Measurements from ENCODE around the gene H3-3A.

Gene H3-3A

DNA sequence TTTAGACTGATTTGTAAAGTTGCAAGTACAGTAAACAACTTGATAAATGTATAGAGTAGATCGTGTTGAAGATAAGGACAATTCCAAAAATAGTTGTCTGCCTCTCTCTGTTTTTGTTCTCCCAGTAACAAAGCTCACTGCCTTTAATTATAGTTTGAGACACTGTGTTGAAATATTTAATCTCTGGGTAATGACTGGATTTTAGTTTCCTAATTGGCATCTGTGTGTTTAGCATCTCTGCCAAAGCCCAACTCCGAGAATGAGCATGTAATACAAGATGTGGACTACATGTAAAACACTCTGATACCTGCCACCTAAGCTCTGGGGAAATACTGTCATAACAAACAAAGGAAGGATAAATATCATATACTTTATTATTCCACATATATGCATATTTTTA lies 35.7 kb upstream of the H3-3A start:
- no peak for DNase-seq
- TF ChIP-seq, protein P1, sequence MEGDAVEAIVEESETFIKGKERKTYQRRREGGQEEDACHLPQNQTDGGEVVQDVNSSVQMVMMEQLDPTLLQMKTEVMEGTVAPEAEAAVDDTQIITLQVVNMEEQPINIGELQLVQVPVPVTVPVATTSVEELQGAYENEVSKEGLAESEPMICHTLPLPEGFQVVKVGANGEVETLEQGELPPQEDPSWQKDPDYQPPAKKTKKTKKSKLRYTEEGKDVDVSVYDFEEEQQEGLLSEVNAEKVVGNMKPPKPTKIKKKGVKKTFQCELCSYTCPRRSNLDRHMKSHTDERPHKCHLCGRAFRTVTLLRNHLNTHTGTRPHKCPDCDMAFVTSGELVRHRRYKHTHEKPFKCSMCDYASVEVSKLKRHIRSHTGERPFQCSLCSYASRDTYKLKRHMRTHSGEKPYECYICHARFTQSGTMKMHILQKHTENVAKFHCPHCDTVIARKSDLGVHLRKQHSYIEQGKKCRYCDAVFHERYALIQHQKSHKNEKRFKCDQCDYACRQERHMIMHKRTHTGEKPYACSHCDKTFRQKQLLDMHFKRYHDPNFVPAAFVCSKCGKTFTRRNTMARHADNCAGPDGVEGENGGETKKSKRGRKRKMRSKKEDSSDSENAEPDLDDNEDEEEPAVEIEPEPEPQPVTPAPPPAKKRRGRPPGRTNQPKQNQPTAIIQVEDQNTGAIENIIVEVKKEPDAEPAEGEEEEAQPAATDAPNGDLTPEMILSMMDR (IDR thresholded peaks at IDR 0.05; ENCODE audit: low read depth, low read length) = no peak
- no peak overlapping the region for H3K4me3 ChIP-seq (ENCODE audit: low read depth, low read length)
- H3K27me3 ChIP-seq = no peaks in the 10 kb centered on the region
- no peaks in the 10 kb centered on the region for H3K9me3 ChIP-seq
- H3K4me1 ChIP-seq = no peaks in the 10 kb centered on the region
- no peaks in the 10 kb centered on the region for H3K36me3 ChIP-seq

DNA sequence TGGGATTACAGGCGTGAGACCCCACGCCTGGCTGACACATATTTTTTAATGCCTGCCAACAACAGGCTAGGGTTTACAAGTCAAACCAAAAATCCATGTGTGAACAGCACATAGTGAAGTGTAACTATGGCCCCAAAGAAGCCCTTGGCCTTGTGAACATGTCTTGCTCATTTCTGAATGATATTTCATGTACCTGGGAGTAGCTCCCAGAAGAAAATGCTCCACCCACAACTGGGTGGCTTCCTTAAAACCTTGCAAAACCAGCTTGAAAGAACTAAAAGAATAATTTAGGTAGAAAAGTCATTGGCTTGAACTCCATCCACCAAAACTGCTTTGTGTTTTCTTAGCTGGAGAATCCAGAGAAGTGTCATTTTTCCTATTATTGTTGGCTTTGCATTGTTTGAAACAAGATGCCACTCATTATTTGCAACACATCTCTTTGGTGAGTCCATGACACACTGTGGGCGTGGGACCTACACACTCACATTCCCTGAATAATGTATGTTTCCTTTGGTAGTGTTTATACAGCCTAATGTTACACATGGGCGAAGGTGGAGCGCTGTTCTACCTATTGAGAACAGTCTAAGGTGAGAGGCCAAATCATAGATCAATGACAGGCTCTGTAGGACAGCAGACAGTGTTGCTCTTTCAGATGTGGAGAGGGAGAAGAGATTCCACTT lies 34.8 kb upstream of the H3-3A start:
- no peaks in the 10 kb centered on the region for H3K36me3 ChIP-seq
- no peaks in the 10 kb centered on the region for H3K4me1 ChIP-seq
- DNase-seq = no peak
- TF ChIP-seq, protein P1 (IDR thresholded peaks at IDR 0.05; ENCODE audit: low read depth, low read length) = no peak
- H3K9me3 ChIP-seq = no peaks in the 10 kb centered on the region
- H3K4me3 ChIP-seq (ENCODE audit: low read depth, low read length) = no peak overlapping the region
- no peaks in the 10 kb centered on the region for H3K27me3 ChIP-seq

DNA sequence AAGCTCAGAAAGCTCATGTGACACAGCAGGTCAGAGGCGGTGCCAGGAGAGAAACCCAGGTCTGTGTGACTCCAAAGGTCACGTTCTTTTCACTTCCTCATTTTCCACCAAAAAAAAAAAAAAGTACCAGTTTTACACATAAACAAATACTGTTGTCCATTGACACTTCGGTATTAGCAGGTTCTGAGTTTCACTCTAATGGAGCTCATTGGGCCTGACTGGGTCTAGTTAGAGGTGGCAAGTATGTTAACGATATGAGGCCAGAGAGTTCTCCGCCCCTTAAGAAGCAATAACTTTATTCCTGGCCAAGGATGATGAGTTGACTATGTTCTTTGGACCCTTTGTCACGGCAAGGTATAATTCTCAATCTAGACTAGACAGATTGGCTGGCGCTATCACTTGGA lies 33.4 kb upstream of the H3-3A start:
- Histone ChIP-seq H3K36me3 (no peaks in the 10 kb centered on the region), H3K4me3 (ENCODE audit: low read depth, low read length) (no peak overlapping the region), H3K9me3 (no peaks in the 10 kb centered on the region), H3K4me1 (no peaks in the 10 kb centered on the region), H3K27me3 (no peaks in the 10 kb centered on the region)
- TF ChIP-seq, protein P1 (IDR thresholded peaks at IDR 0.05; ENCODE audit: low read depth, low read length) = no peak
- DNase-seq = no peak

DNA sequence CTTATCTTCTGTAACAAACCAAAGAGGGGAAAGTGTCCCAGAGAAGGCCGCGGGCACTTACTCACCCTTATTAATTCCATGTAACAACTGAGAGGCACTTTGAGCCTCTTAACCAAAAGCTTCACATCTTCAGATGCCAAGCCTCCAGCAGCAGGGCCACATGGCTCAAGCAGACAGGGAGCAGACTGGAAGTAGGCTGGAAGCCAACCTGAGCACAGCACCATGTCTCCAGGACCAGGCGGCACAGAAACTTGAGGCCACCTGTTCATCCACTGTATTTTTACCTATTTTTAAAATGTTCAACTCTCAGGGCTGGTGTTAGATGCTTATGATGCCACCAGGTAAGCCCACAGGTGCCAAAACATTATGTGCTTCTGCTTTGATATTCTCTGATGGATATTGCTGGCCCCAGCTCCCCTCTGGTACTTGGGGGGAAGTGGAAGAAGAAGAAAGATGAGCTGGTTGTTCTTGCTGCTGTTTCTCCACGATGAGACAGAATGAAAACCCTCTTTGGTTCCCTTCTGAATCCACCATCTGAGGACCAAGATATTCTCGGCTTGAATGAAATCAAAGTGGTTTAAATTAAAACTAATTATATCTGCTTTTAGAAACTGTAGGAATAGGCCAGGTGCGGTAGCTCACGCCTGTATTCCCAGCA lies 32.8 kb upstream of the H3-3A start:
- TF ChIP-seq, protein P1 (IDR thresholded peaks at IDR 0.05; ENCODE audit: low read depth, low read length) = no peak
- DNase-seq = peak; percentile 12
- H3K36me3 ChIP-seq = no peaks in the 10 kb centered on the region
- H3K9me3 ChIP-seq = no peaks in the 10 kb centered on the region
- no peaks in the 10 kb centered on the region for H3K4me1 ChIP-seq
- no peaks in the 10 kb centered on the region for H3K27me3 ChIP-seq
- no peak overlapping the region for H3K4me3 ChIP-seq (ENCODE audit: low read depth, low read length)

DNA sequence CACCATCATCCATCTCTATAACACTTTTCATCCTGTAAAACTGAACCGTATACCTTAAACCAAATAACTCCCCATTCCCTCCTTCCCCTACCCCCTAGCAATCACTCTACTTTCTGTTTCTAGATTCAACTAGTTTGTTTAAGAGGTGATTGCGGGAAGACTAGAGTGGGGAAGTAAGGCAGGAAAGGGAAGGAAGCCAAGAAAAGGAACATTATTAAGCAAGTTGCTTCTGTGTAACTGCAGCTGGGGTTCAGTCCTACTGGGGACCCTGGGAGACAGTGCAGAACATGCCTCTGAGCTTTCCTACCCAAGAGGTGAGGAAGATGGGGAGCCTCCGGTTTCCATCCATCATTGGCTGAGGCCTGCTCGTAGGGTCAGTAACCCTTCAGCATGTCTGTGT lies 28.9 kb upstream of the H3-3A start:
- no peaks in the 10 kb centered on the region for H3K36me3 ChIP-seq
- no peaks in the 10 kb centered on the region for H3K9me3 ChIP-seq
- TF ChIP-seq, protein P1 (IDR thresholded peaks at IDR 0.05; ENCODE audit: low read depth, low read length) = no peak
- H3K27me3 ChIP-seq = no peaks in the 10 kb centered on the region
- no peak for DNase-seq
- H3K4me3 ChIP-seq (ENCODE audit: low read depth, low read length) = no peak overlapping the region
- H3K4me1 ChIP-seq = no peaks in the 10 kb centered on the region

DNA sequence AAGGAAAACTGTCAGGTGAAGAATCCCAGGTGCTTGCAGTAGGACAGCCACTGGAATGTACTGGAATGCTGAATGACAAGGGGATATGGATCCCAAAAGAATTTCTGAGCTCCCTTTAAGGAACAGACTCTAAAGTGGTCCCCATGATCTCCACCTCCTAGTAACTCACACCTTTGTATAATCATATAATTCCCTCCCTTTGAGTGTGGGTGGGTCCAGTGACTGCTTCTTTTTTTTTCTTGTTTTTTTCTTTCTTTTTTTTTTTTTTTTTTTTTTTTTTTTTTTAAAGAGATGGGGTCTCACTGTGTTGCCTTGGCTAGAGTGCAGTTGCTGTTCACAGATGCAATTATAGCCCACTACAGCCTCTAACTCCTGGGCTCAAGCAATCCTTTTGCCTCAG lies 28.5 kb upstream of the H3-3A start:
- Histone ChIP-seq H3K4me3 (ENCODE audit: low read depth, low read length) (no peak overlapping the region), H3K36me3 (no peaks in the 10 kb centered on the region), H3K27me3 (no peaks in the 10 kb centered on the region), H3K4me1 (no peaks in the 10 kb centered on the region), H3K9me3 (no peaks in the 10 kb centered on the region)
- no peak for DNase-seq
- TF ChIP-seq, protein P1 (IDR thresholded peaks at IDR 0.05; ENCODE audit: low read depth, low read length) = no peak
